Adrenal gland (tissue), 5 donors: ENCODE measurements around the gene CCL7.

ENCODE experiments used
- POLR2A ChIP-seq, 2 donors: fragments of 450-650 bp; IDR thresholded peaks; one replicate each; pipeline ENCODE4 v1.6.1; 2017; ENCODE audit warnings: antibody characterized with exemption in 2 of 2, mild to moderate bottlenecking in 2 of 2, moderate library complexity in 1 of 2
- TF ChIP-seq, protein P1 (sequence below), 6 experiments: fragments of 450-650 bp in 4 of 6; fragments of 200-600 bp in 2 of 6; sonication (generic) in 1 of 6; IDR thresholded peaks; 1 replicate in 5 of 6; 2 replicates in 1 of 6; pipeline versions ENCODE4 v1.5.1 to v1.8.0; 2016 to 2021; ENCODE audit warnings: antibody characterized with exemption in 6 of 6, mild to moderate bottlenecking in 2 of 6, moderate library complexity in 1 of 6
- donor health status: DM: no; HTN: no; CAD: no.

- no peak for TF ChIP-seq POLR2A (IDR thresholded peaks at IDR 0.05)
- TF ChIP-seq, protein P1, sequence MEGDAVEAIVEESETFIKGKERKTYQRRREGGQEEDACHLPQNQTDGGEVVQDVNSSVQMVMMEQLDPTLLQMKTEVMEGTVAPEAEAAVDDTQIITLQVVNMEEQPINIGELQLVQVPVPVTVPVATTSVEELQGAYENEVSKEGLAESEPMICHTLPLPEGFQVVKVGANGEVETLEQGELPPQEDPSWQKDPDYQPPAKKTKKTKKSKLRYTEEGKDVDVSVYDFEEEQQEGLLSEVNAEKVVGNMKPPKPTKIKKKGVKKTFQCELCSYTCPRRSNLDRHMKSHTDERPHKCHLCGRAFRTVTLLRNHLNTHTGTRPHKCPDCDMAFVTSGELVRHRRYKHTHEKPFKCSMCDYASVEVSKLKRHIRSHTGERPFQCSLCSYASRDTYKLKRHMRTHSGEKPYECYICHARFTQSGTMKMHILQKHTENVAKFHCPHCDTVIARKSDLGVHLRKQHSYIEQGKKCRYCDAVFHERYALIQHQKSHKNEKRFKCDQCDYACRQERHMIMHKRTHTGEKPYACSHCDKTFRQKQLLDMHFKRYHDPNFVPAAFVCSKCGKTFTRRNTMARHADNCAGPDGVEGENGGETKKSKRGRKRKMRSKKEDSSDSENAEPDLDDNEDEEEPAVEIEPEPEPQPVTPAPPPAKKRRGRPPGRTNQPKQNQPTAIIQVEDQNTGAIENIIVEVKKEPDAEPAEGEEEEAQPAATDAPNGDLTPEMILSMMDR (IDR thresholded peaks at IDR 0.05): no peak
These were observed 30.8 kb downstream of the CCL7 start for GRCh38 chr17:34300652-34301370.
